CD14-positive monocyte (primary cell): ENCODE data around the gene ALOX12B. TPM values are rescaled to one million over a fixed set of nuclear protein-coding genes. Genes with fewer than 3 reads are reported as not detected.

Experiments used
- DNase-seq, 3 donors: peaks; one replicate each; pipeline ENCODE4 v3.0.0-alpha.2; 2011 to 2022
- H2AFZ ChIP-seq: 2 replicates; pipeline ENCODE4 v1.6.0; 2012; ENCODE audit warnings: mild to moderate bottlenecking, low read depth, low read length, inconsistent platforms; ENCODE audit not compliant: insufficient read depth, poor library complexity, severe bottlenecking
- H3K27ac ChIP-seq, 2 donors: 1 replicate in 1 of 2; 2 replicates in 1 of 2; pipeline ENCODE4 v1.5.1; 2012 to 2013; ENCODE audit warnings: low read length in 2 of 2, control low read depth in 1 of 2, inconsistent platforms in 1 of 2, low read depth in 1 of 2, mild to moderate bottlenecking in 1 of 2
- H3K27me3 ChIP-seq, 2 donors: one replicate each; pipeline versions ENCODE4 v1.6.0 to v1.6.1; 2011 to 2013; ENCODE audit warnings: low read length in 2 of 2; ENCODE audit not compliant: control insufficient read depth in 2 of 2, insufficient read depth in 2 of 2
- H3K36me3 ChIP-seq, 2 donors: replicated peaks in 1 of 2; 1 replicate in 1 of 2; 2 replicates in 1 of 2; pipeline versions ENCODE4 v1.5.1 to v1.6.1; 2012 to 2013; ENCODE audit warnings: low read length in 2 of 2, control low read depth in 1 of 2, inconsistent platforms in 1 of 2, mild to moderate bottlenecking in 1 of 2; ENCODE audit not compliant: insufficient read depth in 2 of 2, control insufficient read depth in 1 of 2
- H3K4me1 ChIP-seq, 2 donors: 1 replicate in 1 of 2; 2 replicates in 1 of 2; pipeline versions ENCODE4 v1.5.1 to v1.6.1; 2012 to 2013; ENCODE audit warnings: low read length in 2 of 2, control low read depth in 1 of 2, inconsistent platforms in 1 of 2, mild to moderate bottlenecking in 1 of 2, moderate library complexity in 1 of 2; ENCODE audit not compliant: insufficient read depth in 2 of 2, control insufficient read depth in 1 of 2
- H3K4me2 ChIP-seq: replicated peaks from 2 replicates; pipeline ENCODE3; 2012; ENCODE audit warnings: low read length, moderate library complexity, mild to moderate bottlenecking; ENCODE audit not compliant: poor library complexity, severe bottlenecking; ENCODE audit errors: extremely low read depth
- H3K4me3 ChIP-seq, 3 experiments: fragments of 200-600 bp in 1 of 3; sonication (generic) in 1 of 3; replicated peaks in 1 of 3; 1 replicate in 2 of 3; 2 replicates in 1 of 3; pipeline ENCODE4 v1.5.1; 2011 to 2013; ENCODE audit warnings: low read length in 3 of 3, mild to moderate bottlenecking in 3 of 3, control low read depth in 2 of 3, low read depth in 2 of 3, inconsistent platforms in 1 of 3, moderate library complexity in 1 of 3
- H3K79me2 ChIP-seq: 2 replicates; pipeline ENCODE4 v1.6.0; 2012; ENCODE audit warnings: mild to moderate bottlenecking, control low read depth, inconsistent platforms, low read length, moderate library complexity; ENCODE audit not compliant: insufficient read depth
- H3K9ac ChIP-seq: 2 replicates; pipeline ENCODE4 v1.6.0; 2017; ENCODE audit warnings: low read length, mild to moderate bottlenecking; ENCODE audit not compliant: insufficient read depth, poor library complexity, severe bottlenecking
- H3K9me3 ChIP-seq, 2 donors: replicated peaks in 1 of 2; 1 replicate in 1 of 2; 2 replicates in 1 of 2; pipeline versions ENCODE4 v1.5.1 to v1.6.1; 2012 to 2013; ENCODE audit warnings: low read length in 2 of 2, control low read depth in 1 of 2; ENCODE audit not compliant: control insufficient read depth in 1 of 2, insufficient read depth in 1 of 2
- H4K20me1 ChIP-seq: 2 replicates; pipeline ENCODE4 v1.6.0; 2012; ENCODE audit warnings: mild to moderate bottlenecking, low read length, control low read depth, moderate library complexity; ENCODE audit not compliant: insufficient read depth
- H3K27ac Mint-ChIP-seq, 7 donors: one replicate each; pipeline ENCODE4 v1.8.0; 2020; ENCODE audit warnings: mild to moderate bottlenecking in 7 of 7, mixed read lengths in 7 of 7, moderate library complexity in 6 of 7, inconsistent platforms in 2 of 7
- H3K27me3 Mint-ChIP-seq, 3 donors: one replicate each; pipeline ENCODE4 v1.8.0; 2021 to 2022; ENCODE audit warnings: low read depth in 3 of 3, mild to moderate bottlenecking in 3 of 3, mixed read lengths in 3 of 3, moderate library complexity in 3 of 3, inconsistent platforms in 1 of 3
- H3K36me3 Mint-ChIP-seq, 2 donors: one replicate each; pipeline ENCODE4 v1.8.0; 2020; ENCODE audit warnings: mixed read lengths in 2 of 2, inconsistent platforms in 1 of 2, mild to moderate bottlenecking in 1 of 2
- H3K4me1 Mint-ChIP-seq: one replicate; pipeline ENCODE4 v1.8.0; 2020; ENCODE audit warnings: mild to moderate bottlenecking, mixed read lengths
- H3K4me3 Mint-ChIP-seq, 2 donors: one replicate each; pipeline ENCODE4 v1.8.0; 2020; ENCODE audit warnings: mild to moderate bottlenecking in 2 of 2, mixed read lengths in 2 of 2, moderate library complexity in 1 of 2
- H3K9me3 Mint-ChIP-seq, 7 donors: one replicate each; pipeline ENCODE4 v1.8.0; 2020 to 2022; ENCODE audit warnings: mixed read lengths in 7 of 7, mild to moderate bottlenecking in 6 of 7, moderate library complexity in 6 of 7, inconsistent platforms in 2 of 7
- WGBS: methylation state at CpG from one replicate; pipeline ENCODE4 v1.1.5; 2013; ENCODE audit warnings: missing lambda C conversion rate; ENCODE audit not compliant: insufficient coverage; 5-methylcytosine and 5-hydroxymethylcytosine counted together
- intact Hi-C, 2 donors: fragments of 100-400 bp; cut with micrococcal nuclease; formaldehyde crosslinking; loops; one replicate each; pipeline versions ENCODE4 v1.15.0 to v1.15.1; 2023
- polyA plus RNA-seq, 3 donors: library from polyadenylated mRNA; depleted of rRNA in 1 of 3; unstranded in 2 of 3; stranded (reverse) in 1 of 3; fragments of 300-500 nt in 2 of 3; fragments of >200 nt in 1 of 3; fragmentation: Illumina TruSeq in 2 of 3; gene quantifications; 1 replicate in 2 of 3; 2 replicates in 1 of 3; pipeline ENCODE4 v1.2.3, GENCODE V29; 2012 to 2021
- TF ChIP-seq, protein P1 (sequence below): fragments of 200-600 bp; IDR thresholded peaks from one replicate; pipeline ENCODE4 v1.8.0; 2022; ENCODE audit warnings: antibody characterized with exemption, mild to moderate bottlenecking

ALOX12B gene
- polyA plus RNA-seq, 3 donors, result not detected

DNA sequence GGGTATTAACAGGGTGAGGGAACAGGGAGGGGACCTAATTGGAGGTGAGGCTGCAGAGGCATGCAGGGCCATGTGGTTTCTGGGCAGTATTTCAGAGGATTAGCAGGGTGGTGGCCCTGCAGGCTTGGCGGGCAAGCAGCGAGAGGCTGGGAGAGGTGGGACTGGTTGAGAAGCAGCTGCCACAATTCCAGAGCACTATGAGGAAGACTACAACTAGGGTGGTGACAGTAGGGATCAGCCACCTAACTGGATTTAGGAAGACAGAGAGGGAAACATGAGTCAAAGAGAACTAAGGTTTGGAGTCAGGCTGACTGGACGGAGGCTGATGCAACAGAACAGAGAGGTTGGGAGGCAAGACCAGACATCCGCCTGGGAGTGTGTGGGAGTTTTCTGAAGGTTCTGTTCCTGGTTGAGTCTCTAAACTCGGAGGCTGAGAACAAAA, 18.5 kb upstream of the ALOX12B start:
- H3K9me3 ChIP-seq, result no peaks in the 10 kb centered on the region
- H3K4me1 ChIP-seq, result peaks cover 9 to 11% of the 10 kb centered on the region in 2 donors
- H3K36me3 Mint-ChIP-seq, result no peaks in the 10 kb centered on the region
- 81% methylated on average over 4 of the region's 5 CpGs for WGBS
- no peak overlapping the region for H3K4me2 ChIP-seq
- peak overlapping the region in 1 of 7 donors; percentile 5 for H3K27ac Mint-ChIP-seq
- intact Hi-C loops, result no loop called here
- H3K4me1 Mint-ChIP-seq, result peaks cover 9% of the 10 kb centered on the region
- H3K9ac ChIP-seq, result no peak overlapping the region
- H3K4me3 Mint-ChIP-seq, result no peak overlapping the region
- H3K4me3 ChIP-seq, result no peak overlapping the region
- no peaks in the 10 kb centered on the region for H3K79me2 ChIP-seq
- no peak overlapping the region for H2AFZ ChIP-seq
- H3K36me3 ChIP-seq, result no peaks in the 10 kb centered on the region
- peaks cover 9 to 33% (median 17%) of the 10 kb centered on the region in 3 donors for H3K27me3 Mint-ChIP-seq
- peaks cover 0 to 1% (median 0%) of the 10 kb centered on the region in 7 donors for H3K9me3 Mint-ChIP-seq
- H3K27ac ChIP-seq, result no peak overlapping the region
- TF ChIP-seq, protein P1, sequence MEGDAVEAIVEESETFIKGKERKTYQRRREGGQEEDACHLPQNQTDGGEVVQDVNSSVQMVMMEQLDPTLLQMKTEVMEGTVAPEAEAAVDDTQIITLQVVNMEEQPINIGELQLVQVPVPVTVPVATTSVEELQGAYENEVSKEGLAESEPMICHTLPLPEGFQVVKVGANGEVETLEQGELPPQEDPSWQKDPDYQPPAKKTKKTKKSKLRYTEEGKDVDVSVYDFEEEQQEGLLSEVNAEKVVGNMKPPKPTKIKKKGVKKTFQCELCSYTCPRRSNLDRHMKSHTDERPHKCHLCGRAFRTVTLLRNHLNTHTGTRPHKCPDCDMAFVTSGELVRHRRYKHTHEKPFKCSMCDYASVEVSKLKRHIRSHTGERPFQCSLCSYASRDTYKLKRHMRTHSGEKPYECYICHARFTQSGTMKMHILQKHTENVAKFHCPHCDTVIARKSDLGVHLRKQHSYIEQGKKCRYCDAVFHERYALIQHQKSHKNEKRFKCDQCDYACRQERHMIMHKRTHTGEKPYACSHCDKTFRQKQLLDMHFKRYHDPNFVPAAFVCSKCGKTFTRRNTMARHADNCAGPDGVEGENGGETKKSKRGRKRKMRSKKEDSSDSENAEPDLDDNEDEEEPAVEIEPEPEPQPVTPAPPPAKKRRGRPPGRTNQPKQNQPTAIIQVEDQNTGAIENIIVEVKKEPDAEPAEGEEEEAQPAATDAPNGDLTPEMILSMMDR, result no peak
- peaks cover 0 to 12% of the 10 kb centered on the region in 2 donors for H3K27me3 ChIP-seq
- DNase-seq, result no peak
- H4K20me1 ChIP-seq, result no peaks in the 10 kb centered on the region

DNA sequence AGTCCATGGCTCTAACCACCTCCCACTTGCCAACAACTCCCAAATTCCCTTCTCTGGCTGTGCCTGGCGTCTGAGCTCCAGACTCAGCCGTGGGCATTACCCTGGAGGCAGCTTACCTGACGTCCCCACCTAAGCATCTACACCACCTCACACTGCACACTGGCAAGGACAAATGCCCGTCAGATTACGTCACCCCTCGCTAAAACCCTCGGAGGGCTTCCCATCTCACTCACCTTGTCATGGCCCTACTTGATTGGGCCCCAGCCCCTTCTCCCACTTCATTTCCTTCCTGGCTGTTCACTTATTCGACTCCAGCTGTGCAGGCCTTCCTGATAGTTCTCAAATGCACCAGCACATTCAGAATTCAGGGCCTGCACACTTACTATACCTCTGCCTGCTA, 17.4 kb upstream of the ALOX12B start:
- WGBS, result 51% methylated on average over 8 of the region's 8 CpGs
- H3K36me3 Mint-ChIP-seq, result no peaks in the 10 kb centered on the region
- intact Hi-C loops, result loop anchor here in 1 of 2 donors (5.0 kb wide), 1 partner anchor 38 kb away; no protein-coding TSS in a partner anchor

More for the DNA sequence above, 17.4 kb upstream of the ALOX12B start:
- no peak overlapping the region for H3K4me2 ChIP-seq
- peaks cover 0 to 1% (median 0%) of the 10 kb centered on the region in 7 donors for H3K9me3 Mint-ChIP-seq
- H3K27me3 ChIP-seq, result peaks cover 0 to 3% of the 10 kb centered on the region in 2 donors
- DNase-seq, result no peak
- H2AFZ ChIP-seq, result no peak overlapping the region
- peaks cover 7% of the 10 kb centered on the region for H3K4me1 Mint-ChIP-seq
- H3K27ac Mint-ChIP-seq, result no peak overlapping the region
- H3K36me3 ChIP-seq, result no peaks in the 10 kb centered on the region
- H3K9ac ChIP-seq, result no peak overlapping the region
- H3K4me1 ChIP-seq, result peaks cover 3 to 4% of the 10 kb centered on the region in 2 donors
- no peaks in the 10 kb centered on the region for H4K20me1 ChIP-seq
- no peak overlapping the region for H3K4me3 ChIP-seq
- no peaks in the 10 kb centered on the region for H3K9me3 ChIP-seq
- no peak overlapping the region for H3K4me3 Mint-ChIP-seq
- TF ChIP-seq, protein P1, result no peak
- H3K79me2 ChIP-seq, result no peaks in the 10 kb centered on the region
- peaks cover 2 to 23% (median 10%) of the 10 kb centered on the region in 3 donors for H3K27me3 Mint-ChIP-seq
- H3K27ac ChIP-seq, result no peak overlapping the region
